Body of pancreas (tissue), 4 donors: ENCODE data around the gene CCSER1.

Experiments
- CTCF ChIP-seq, 7 experiments: fragments of 450-650 bp in 4 of 7; fragments of 200-600 bp in 3 of 7; sonication (generic) in 3 of 7; IDR thresholded peaks; one replicate each; pipeline ENCODE4 v1.5.1; 2016 to 2019; ENCODE audit warnings: antibody characterized with exemption in 7 of 7
- POLR2A ChIP-seq, 3 donors: fragments of 450-650 bp; IDR thresholded peaks; one replicate each; pipeline ENCODE4 v1.6.1; 2016; ENCODE audit warnings: antibody characterized with exemption in 3 of 3, mild to moderate bottlenecking in 2 of 3

GRCh38 chr4:90889171-90889570, 762.0 kb downstream of the CCSER1 start:
- TF ChIP-seq CTCF (IDR thresholded peaks at IDR 0.05) (no peak), POLR2A (IDR thresholded peaks at IDR 0.05) (no peak)
